K562 (cell line): ENCODE data around the gene GFM2. TPM values are rescaled to one million over a fixed set of nuclear protein-coding genes. Genes with fewer than 3 reads are reported as not detected.

Experiments
- ATAC-seq: fragments of 200-7000 bp; cut with Tn5 transposase; 3 replicates; pipeline ENCODE4 v1.9.1; 2020; ENCODE audit warnings: moderate library complexity
- BruUV-seq: library from RNA; stranded (reverse); fragments of 400-500 nt; replicated peaks from 2 replicates; lab custom pipeline; 2021; lab: Mats Ljungman, UMichigan
- CTCF ChIA-PET: fragments of 300-600 bp; formaldehyde crosslinking; extraction: SDS; loops from one replicate; lab custom pipeline; 2021; ENCODE audit warnings: low intra/inter-chr PET ratio; lab: Yijun Ruan, JAX
- POLR2A ChIA-PET: fragments of 300-600, 350-650 bp; sonication (Branson Sonifier 250); formaldehyde crosslinking; extraction: SDS; loops from one replicate; lab custom pipeline; 2021; ENCODE audit warnings: antibody characterized with exemption, inconsistent platforms; lab: Yijun Ruan, JAX
- DNase-seq, 4 experiments: peaks; one replicate each; pipeline versions ENCODE4 v3.0.0 to v3.0.0-alpha.2; 2011 to 2018; ENCODE audit warnings: low spot score in 3 of 4, mixed read lengths in 3 of 4; ENCODE audit errors: extremely low read depth in 1 of 4
- FAIRE-seq: peaks from 2 replicates; lab custom pipeline; 2011; peaks lifted over from hg19 to GRCh38; lab: Jason Lieb, UNC
- H2AFZ ChIP-seq: 2 replicates; pipeline ENCODE4 v1.6.0; 2011; ENCODE audit warnings: low read depth, low read length, control low read depth, inconsistent platforms
- H3K27ac ChIP-seq: fragments of 200-600 bp; 3 replicates; pipeline ENCODE4 v1.8.0; 2011; ENCODE audit warnings: low read depth, mild to moderate bottlenecking, control low read depth, inconsistent platforms, low read length, moderate library complexity, mixed read lengths; ENCODE audit errors: extremely low read depth
- H3K27me3 ChIP-seq, 2 experiments: fragments of 300-600 bp in 1 of 2; 2 replicates in 1 of 2; 3 replicates in 1 of 2; pipeline versions ENCODE4 v1.6.0 to v1.8.0; 2011; ENCODE audit warnings: inconsistent platforms in 2 of 2, low read length in 2 of 2, mild to moderate bottlenecking in 1 of 2, mixed read lengths in 1 of 2, moderate library complexity in 1 of 2; ENCODE audit not compliant: control insufficient read depth in 2 of 2, insufficient read depth in 2 of 2
- H3K36me3 ChIP-seq: fragments of 300-600 bp; 3 replicates; pipeline ENCODE4 v1.8.0; 2011; ENCODE audit warnings: mild to moderate bottlenecking, low read length, inconsistent platforms; ENCODE audit not compliant: control insufficient read depth, insufficient read depth
- H3K4me1 ChIP-seq, 2 experiments: fragments of 200-600 bp in 1 of 2; replicated peaks in 1 of 2; 2 replicates in 1 of 2; 3 replicates in 1 of 2; pipeline versions ENCODE4 v1.5.1 to v1.8.0; 2011; ENCODE audit warnings: inconsistent platforms in 2 of 2, low read length in 2 of 2, mild to moderate bottlenecking in 1 of 2, mixed read lengths in 1 of 2, moderate library complexity in 1 of 2; ENCODE audit not compliant: control insufficient read depth in 2 of 2, insufficient read depth in 2 of 2
- H3K4me2 ChIP-seq: 2 replicates; pipeline ENCODE4 v1.6.1; 2011; ENCODE audit warnings: low read length, control low read depth, inconsistent platforms, mixed read lengths; ENCODE audit not compliant: insufficient read depth
- H3K4me3 ChIP-seq: fragments of 200-600 bp; sonication (generic), shearing (Covaris generic); 2 replicates; pipeline ENCODE4 v1.5.1; 2016; ENCODE audit warnings: control low read depth, inconsistent platforms
- H3K79me2 ChIP-seq: fragments of 200-600 bp; 3 replicates; pipeline ENCODE4 v1.8.0; 2011; ENCODE audit warnings: low read length, inconsistent platforms; ENCODE audit not compliant: control insufficient read depth, insufficient read depth
- H3K9ac ChIP-seq, 2 experiments: 2 replicates each; pipeline versions ENCODE4 v1.6.0 to v1.6.1; 2011; ENCODE audit warnings: low read depth in 2 of 2, low read length in 2 of 2, control low read depth in 1 of 2, inconsistent platforms in 1 of 2, mild to moderate bottlenecking in 1 of 2, mixed read lengths in 1 of 2; ENCODE audit not compliant: insufficient read depth in 1 of 2
- H3K9me1 ChIP-seq: one replicate; pipeline ENCODE4 v1.6.0; 2011; ENCODE audit warnings: inconsistent platforms, mild to moderate bottlenecking, low read length, moderate library complexity; ENCODE audit not compliant: control insufficient read depth, insufficient read depth
- H3K9me3 ChIP-seq: replicated peaks from 2 replicates; pipeline ENCODE4 v1.5.1; 2011; ENCODE audit warnings: low read depth, low read length, inconsistent platforms; ENCODE audit not compliant: control insufficient read depth, insufficient read depth
- H4K20me1 ChIP-seq: replicated peaks from 2 replicates; pipeline ENCODE4 v1.6.1; 2011; ENCODE audit warnings: low read length, inconsistent platforms, mixed read lengths; ENCODE audit not compliant: control insufficient read depth, insufficient read depth
- DACH1 ChIP-seq: fragments of 450-650 bp; IDR thresholded peaks from 2 replicates; pipeline ENCODE4 v1.6.1; 2018; ENCODE audit not compliant: partially characterized antibody
- FOXJ2 ChIP-seq: fragments of 200-800 bp; sonication (Bioruptor generic); IDR thresholded peaks from 2 replicates; pipeline ENCODE4 v1.6.1; 2016; ENCODE audit warnings: missing genetic modification characterization, missing compliant biosample characterization
- FUS ChIP-seq: fragments of 200-400 bp; formaldehyde crosslinking; optimal IDR thresholded peaks from 2 replicates; pipeline ENCODE3; 2017; ENCODE audit warnings: low read depth, low read length
- PML ChIP-seq: IDR thresholded peaks from 2 replicates; pipeline ENCODE4 v1.6.1; 2012; ENCODE audit warnings: low read length, inconsistent platforms
- POLR2H ChIP-seq: IDR thresholded peaks from 2 replicates; pipeline ENCODE4 v1.6.1; 2016; ENCODE audit warnings: missing genetic modification characterization, low read depth, mild to moderate bottlenecking, control low read depth, missing compliant biosample characterization, moderate library complexity
- POLR3A ChIP-seq: IDR thresholded peaks from 2 replicates; pipeline ENCODE4 v1.6.1; 2011; ENCODE audit warnings: borderline replicate concordance, mild to moderate bottlenecking, moderate library complexity; ENCODE audit not compliant: insufficient read length, insufficient read depth; ENCODE audit errors: extremely low read depth
- RBFOX2 ChIP-seq: fragments of 200-400 bp; formaldehyde crosslinking; IDR thresholded peaks from 2 replicates; pipeline ENCODE4 v1.6.1; 2017; ENCODE audit warnings: low read depth, mild to moderate bottlenecking, low read length, moderate library complexity
- RFX1 ChIP-seq: fragments of 450-650 bp; IDR thresholded peaks from 2 replicates; pipeline ENCODE4 v1.6.1; 2016; ENCODE audit warnings: mild to moderate bottlenecking, moderate library complexity
- RHOXF2B ChIP-seq: fragments of 250-450 bp; sonication (Bioruptor Pico); conservative IDR thresholded peaks from 2 replicates; pipeline ENCODE4 v1.5.1; 2021
- TCF3 ChIP-seq: sonication (generic); formaldehyde crosslinking; IDR thresholded peaks from 2 replicates; pipeline ENCODE4 v1.4.0; 2020; ENCODE audit warnings: mild to moderate bottlenecking, missing genetic modification reagents
- WGBS: fragments of 100-300 bp; shearing (Covaris generic); methylation state at CpG from one replicate; pipeline ENCODE4 v1.1.6; 2016; ENCODE audit warnings: low coverage, mixed read lengths; ENCODE audit not compliant: insufficient coverage; ENCODE audit errors: missing lambda C conversion rate; 5-methylcytosine and 5-hydroxymethylcytosine counted together
- in situ Hi-C: fragments of 300-500 bp; cut with MboI; formaldehyde crosslinking; loops from 4 replicates; pipeline ENCODE4 v1.15.0; 2018; ENCODE audit warnings: inconsistent platforms, mixed read lengths
- intact Hi-C: fragments of 100-400 bp; cut with micrococcal nuclease; formaldehyde crosslinking; loops from 2 replicates; pipeline ENCODE4 v1.14.2; 2022
- polyA plus RNA-seq, 8 experiments: library from polyadenylated mRNA; depleted of rRNA in 4 of 8; stranded (reverse) in 5 of 8; unstranded in 3 of 8; fragments of >200 nt; fragmentation: Nextera tagmentation in 2 of 8; fragmentation: Illumina TruSeq in 1 of 8; extraction: Ambion mirVana in 2 of 8; extraction: Trizol in 1 of 8; gene quantifications; 2 replicates each; pipeline versions ENCODE4 v1.2.1 to v1.2.3, GENCODE V29; 2011 to 2014; ENCODE audit warnings: inconsistent platforms in 1 of 8, missing spikeins in 1 of 8
- total RNA-seq, 7 experiments: library from RNA; depleted of rRNA in 6 of 7; stranded (reverse); fragments of >200 nt in 6 of 7; fragmentation: Illumina TruSeq in 2 of 7; extraction: Trizol in 2 of 7; gene quantifications; 2 replicates each; pipeline versions ENCODE4 v1.2.1 to v1.2.3, GENCODE V29; 2011 to 2021; ENCODE audit warnings: low replicate concordance in 1 of 7
- TF ChIP-seq, protein P1 (sequence below): fragments of 250-450 bp; sonication (Bioruptor Pico); IDR thresholded peaks from 2 replicates; pipeline ENCODE4 v1.5.0; 2022; ENCODE audit warnings: mild to moderate bottlenecking
- TF ChIP-seq, protein P2 (sequence below): fragments of 450-650 bp; formaldehyde crosslinking; IDR thresholded peaks from 2 replicates; pipeline ENCODE4 v1.4.0; 2020; ENCODE audit warnings: mild to moderate bottlenecking

GFM2 gene
- total and polyA plus RNA-seq, 9 of the 15 experiments (the other 6 are each of a cell fraction or from before 2014, with no cell fraction given): 32.8 to 78.2 (median 52.5) TPM

DNA sequence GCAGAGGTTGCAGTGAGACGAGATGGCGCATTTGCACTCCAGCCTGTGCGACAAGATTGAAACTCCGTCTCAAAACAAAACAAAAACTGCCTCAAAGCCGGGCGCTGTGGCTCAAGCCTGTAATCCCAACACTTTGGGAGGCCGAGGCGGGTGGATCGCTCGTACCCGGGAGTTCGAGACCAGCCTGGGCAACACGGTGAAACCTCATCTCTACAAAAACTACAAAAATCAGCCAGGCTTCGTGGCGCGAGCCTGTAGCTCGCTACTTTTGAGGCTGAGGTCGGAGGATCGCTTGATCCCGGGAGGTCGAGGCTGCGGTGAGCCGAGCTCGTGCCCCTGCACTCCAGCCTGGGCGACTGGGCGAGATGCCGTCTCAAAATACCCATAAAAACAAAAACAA is 988 bp downstream of the GFM2 start:
- ATAC-seq (no peak), DNase-seq (no peak), FAIRE-seq (no peak)
- WGBS: 58% methylated on average over 26 of the region's 27 CpGs
- ChIA-PET POLR2A (interaction anchor here (0.7 to 1.5 kb wide), 3 partner anchors 11 to 70 kb away, joined by 3 to 5 read pairs (median 5); no protein-coding TSS in a partner anchor), CTCF (interaction anchor here (1.9 kb wide), 1 partner anchor 154 kb away, joined by 6 read pairs; no protein-coding TSS in a partner anchor)
- Histone ChIP-seq H3K4me1 (peaks cover 8 to 12% of the 10 kb centered on the region in 2 experiments; a peak in 4 of 5 replicates), H3K9ac (peak overlapping the region; percentile 85 to 90), H3K79me2 (peaks cover 55% of the 10 kb centered on the region), H3K4me2 (peak overlapping the region; percentile 93), H3K27ac (no peak overlapping the region; the same call in 2 of the 3 replicates), H3K36me3 (peaks cover 69% of the 10 kb centered on the region), H3K9me1 (no peaks in the 10 kb centered on the region)
- in situ Hi-C loops: no loop called here
- TF ChIP-seq RBFOX2 (0 out of 2 replicates have a peak, but pooled peaks have one; percentile 26), TCF3 (CRISPR knock-in tag) (no peak)
- TF ChIP-seq, all 486 proteins: peak for 1
- Histone ChIP-seq H3K4me3 (peak overlapping the region; percentile 87), H3K9me3 (no peaks in the 10 kb centered on the region), H2AFZ (peak overlapping the region; percentile 98; the same call in 1 of the 2 replicates), H3K27me3 (no peaks in the 10 kb centered on the region), H4K20me1 (peaks cover 6% of the 10 kb centered on the region; the same call in 1 of the 2 replicates)
- intact Hi-C loops: loop anchor here (1.0 to 5.0 kb wide), 2 partner anchors 137 to 151 kb away; no protein-coding TSS in a partner anchor
- BruUV-seq: no TSS peak

DNA sequence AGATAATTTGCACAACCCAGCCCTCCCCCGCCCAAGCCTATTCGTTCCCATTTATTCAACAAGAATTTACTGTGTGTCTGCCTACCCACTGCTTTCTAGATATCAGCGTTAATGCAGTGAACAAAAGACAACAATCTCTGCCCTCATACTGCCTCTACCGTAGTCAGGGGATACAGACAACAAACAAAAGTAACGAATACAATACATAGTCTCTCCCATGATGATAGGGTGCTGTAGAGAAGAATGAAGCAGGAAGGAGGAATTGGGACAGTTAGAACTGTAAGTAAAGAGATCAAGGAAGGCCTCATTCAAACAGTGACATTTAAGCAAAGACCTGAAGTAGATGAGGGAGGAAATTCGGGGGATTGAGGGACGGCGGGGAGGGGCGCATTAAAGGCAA is 1.7 kb downstream of the GFM2 start:
- no peak overlapping the region; the same call in 2 of the 3 replicates for H3K27ac ChIP-seq
- CTCF ChIA-PET: no interaction called here
- whole genome bisulfite sequencing: 63% methylated on average over 9 of the region's 9 CpGs
- H3K9me1 ChIP-seq: no peaks in the 10 kb centered on the region
- FAIRE-seq: no peak
- H3K36me3 ChIP-seq: peaks cover 69% of the 10 kb centered on the region
- H2AFZ ChIP-seq: no peak overlapping the region
- peak overlapping the region; percentile 87; the same call in 1 of the 2 replicates for H3K4me3 ChIP-seq
- no peak for ATAC-seq
- DNase-seq: peak in 1 of 4 experiments; percentile 10
- H3K79me2 ChIP-seq: peaks cover 55% of the 10 kb centered on the region
- peaks cover 8 to 12% of the 10 kb centered on the region in 2 experiments; a peak in 4 of 5 replicates for H3K4me1 ChIP-seq
- in situ Hi-C loops (no loop called here), intact Hi-C loops (loop anchor here (5.0 kb wide), 1 partner anchor 152 kb away; no protein-coding TSS in a partner anchor)
- POLR2A ChIA-PET: interaction anchor here (0.7 kb wide), 1 partner anchor 71 kb away, joined by 5 read pairs; no protein-coding TSS in a partner anchor
- H3K27me3 ChIP-seq: no peaks in the 10 kb centered on the region
- peak overlapping the region; percentile 51 for H3K4me2 ChIP-seq
- BruUV-seq: no TSS peak
- peaks cover 6% of the 10 kb centered on the region; the same call in 1 of the 2 replicates for H4K20me1 ChIP-seq
- no peak overlapping the region for H3K9ac ChIP-seq
- no peaks in the 10 kb centered on the region for H3K9me3 ChIP-seq
- no peak for TF ChIP-seq RHOXF2B (CRISPR knock-in tag)
- TF ChIP-seq POLR3A: no peak
- TF ChIP-seq, protein P1, sequence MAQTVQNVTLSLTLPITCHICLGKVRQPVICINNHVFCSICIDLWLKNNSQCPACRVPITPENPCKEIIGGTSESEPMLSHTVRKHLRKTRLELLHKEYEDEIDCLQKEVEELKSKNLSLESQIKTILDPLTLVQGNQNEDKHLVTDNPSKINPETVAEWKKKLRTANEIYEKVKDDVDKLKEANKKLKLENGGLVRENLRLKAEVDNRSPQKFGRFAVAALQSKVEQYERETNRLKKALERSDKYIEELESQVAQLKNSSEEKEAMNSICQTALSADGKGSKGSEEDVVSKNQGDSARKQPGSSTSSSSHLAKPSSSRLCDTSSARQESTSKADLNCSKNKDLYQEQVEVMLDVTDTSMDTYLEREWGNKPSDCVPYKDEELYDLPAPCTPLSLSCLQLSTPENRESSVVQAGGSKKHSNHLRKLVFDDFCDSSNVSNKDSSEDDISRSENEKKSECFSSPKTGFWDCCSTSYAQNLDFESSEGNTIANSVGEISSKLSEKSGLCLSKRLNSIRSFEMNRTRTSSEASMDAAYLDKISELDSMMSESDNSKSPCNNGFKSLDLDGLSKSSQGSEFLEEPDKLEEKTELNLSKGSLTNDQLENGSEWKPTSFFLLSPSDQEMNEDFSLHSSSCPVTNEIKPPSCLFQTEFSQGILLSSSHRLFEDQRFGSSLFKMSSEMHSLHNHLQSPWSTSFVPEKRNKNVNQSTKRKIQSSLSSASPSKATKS (CRISPR knock-in tag): no peak
- TF ChIP-seq PML: no peak
- TF ChIP-seq RFX1: peak; percentile 45
- no peak for TF ChIP-seq DACH1
- TF ChIP-seq FUS: no peak
- TF ChIP-seq, protein P2, sequence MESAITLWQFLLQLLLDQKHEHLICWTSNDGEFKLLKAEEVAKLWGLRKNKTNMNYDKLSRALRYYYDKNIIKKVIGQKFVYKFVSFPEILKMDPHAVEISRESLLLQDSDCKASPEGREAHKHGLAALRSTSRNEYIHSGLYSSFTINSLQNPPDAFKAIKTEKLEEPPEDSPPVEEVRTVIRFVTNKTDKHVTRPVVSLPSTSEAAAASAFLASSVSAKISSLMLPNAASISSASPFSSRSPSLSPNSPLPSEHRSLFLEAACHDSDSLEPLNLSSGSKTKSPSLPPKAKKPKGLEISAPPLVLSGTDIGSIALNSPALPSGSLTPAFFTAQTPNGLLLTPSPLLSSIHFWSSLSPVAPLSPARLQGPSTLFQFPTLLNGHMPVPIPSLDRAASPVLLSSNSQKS: no peak
- no peak for TF ChIP-seq POLR2H (tag)
- peak; percentile 40; the same call in 1 of the 2 replicates for TF ChIP-seq FOXJ2 (tag)
